T-helper 2 cell treated with Interferon-gamma antibody and Interleukin-4, amounts not matched to agents 5 μg/mL and 100 μg/mL, for 36 hours (primary cell): ENCODE measurements around the gene RPH3AL.
"Not testable (repeated sequence)": the region's sequence is repeated elsewhere in the genome, so short reads cannot be mapped to it uniquely, and the experiment has no call there.

ENCODE experiments used
- DNase-seq: peaks from one replicate; pipeline ENCODE4 v3.0.0; 2021; ENCODE audit warnings: low spot score
- H3K27ac Mint-ChIP-seq: one replicate; pipeline ENCODE4 v1.8.0; 2021; ENCODE audit warnings: mild to moderate bottlenecking, mixed read lengths
- H3K27me3 Mint-ChIP-seq: one replicate; pipeline ENCODE4 v1.8.0; 2021; ENCODE audit warnings: low read depth, mixed read lengths
- H3K36me3 Mint-ChIP-seq: one replicate; pipeline ENCODE4 v1.8.0; 2021; ENCODE audit warnings: low read depth, mixed read lengths
- H3K4me1 Mint-ChIP-seq: one replicate; pipeline ENCODE4 v1.8.0; 2021; ENCODE audit warnings: low read depth, mixed read lengths
- H3K4me3 Mint-ChIP-seq: one replicate; pipeline ENCODE4 v1.8.0; 2022; ENCODE audit warnings: mild to moderate bottlenecking, moderate library complexity, mixed read lengths
- H3K9me3 Mint-ChIP-seq: one replicate; pipeline ENCODE4 v1.8.0; 2021; ENCODE audit warnings: mixed read lengths

Gene RPH3AL

GRCh38 chr17:179781-180380, 172.7 kb downstream of the RPH3AL start:
- no peaks in the 10 kb centered on the region for H3K9me3 Mint-ChIP-seq
- H3K27me3 Mint-ChIP-seq: peaks cover 44% of the 10 kb centered on the region
- peaks cover 3% of the 10 kb centered on the region for H3K4me1 Mint-ChIP-seq
- no peak for DNase-seq
- no peak overlapping the region for H3K4me3 Mint-ChIP-seq
- no peak overlapping the region for H3K27ac Mint-ChIP-seq
- peaks cover 3% of the 10 kb centered on the region for H3K36me3 Mint-ChIP-seq

- Mint-ChIP-seq H3K4me1 (peaks cover 2% of the 10 kb centered on the region), H3K9me3 (no peaks in the 10 kb centered on the region), H3K27me3 (peaks cover 37% of the 10 kb centered on the region), H3K36me3 (peaks cover 3% of the 10 kb centered on the region), H3K4me3 (no peak overlapping the region), H3K27ac (no peak overlapping the region)
- no peak for DNase-seq
Observed at GRCh38 chr17:179066-179432, 173.6 kb downstream of the RPH3AL start.

GRCh38 chr17:178292-179065, 174.1 kb downstream of the RPH3AL start:
- Mint-ChIP-seq H3K9me3 (no peaks in the 10 kb centered on the region), H3K36me3 (peaks cover 3% of the 10 kb centered on the region), H3K27me3 (peaks cover 31% of the 10 kb centered on the region), H3K27ac (no peak overlapping the region), H3K4me3 (no peak overlapping the region), H3K4me1 (peaks cover 2% of the 10 kb centered on the region)
- DNase-seq: no peak

GRCh38 chr17:177762-178161, 174.8 kb downstream of the RPH3AL start:
- Mint-ChIP-seq H3K36me3 (peaks cover 3% of the 10 kb centered on the region), H3K27me3 (peaks cover 24% of the 10 kb centered on the region), H3K27ac (no peak overlapping the region), H3K9me3 (no peaks in the 10 kb centered on the region), H3K4me3 (no peak overlapping the region), H3K4me1 (peaks cover 2% of the 10 kb centered on the region)
- no peak for DNase-seq

GRCh38 chr17:177155-177554, 175.5 kb downstream of the RPH3AL start:
- no peak for DNase-seq
- H3K27me3 Mint-ChIP-seq: peaks cover 18% of the 10 kb centered on the region
- no peaks in the 10 kb centered on the region for H3K9me3 Mint-ChIP-seq
- H3K36me3 Mint-ChIP-seq: peaks cover under 1% of the 10 kb centered on the region
- H3K27ac Mint-ChIP-seq: no peak overlapping the region
- H3K4me1 Mint-ChIP-seq: peaks cover 2% of the 10 kb centered on the region
- no peak overlapping the region for H3K4me3 Mint-ChIP-seq

- Mint-ChIP-seq H3K9me3 (no peaks in the 10 kb centered on the region), H3K4me1 (peaks cover 7% of the 10 kb centered on the region), H3K27ac (no peak overlapping the region), H3K36me3 (no peaks in the 10 kb centered on the region), H3K4me3 (no peak overlapping the region), H3K27me3 (peaks cover 5% of the 10 kb centered on the region)
- DNase-seq: no peak
Observed at GRCh38 chr17:173166-173911, 179.3 kb downstream of the RPH3AL start.

GRCh38 chr17:172401-172800, 180.2 kb downstream of the RPH3AL start:
- H3K9me3 Mint-ChIP-seq: no peaks in the 10 kb centered on the region
- DNase-seq: no peak

GRCh38 chr17:171871-172270, 180.7 kb downstream of the RPH3AL start:
- Mint-ChIP-seq H3K27ac (no peak overlapping the region), H3K9me3 (no peaks in the 10 kb centered on the region), H3K4me3 (no peak overlapping the region), H3K4me1 (peaks cover 7% of the 10 kb centered on the region), H3K36me3 (no peaks in the 10 kb centered on the region), H3K27me3 (no peaks in the 10 kb centered on the region)
- no peak for DNase-seq

More at GRCh38 chr17:172401-172800, 180.2 kb downstream of the RPH3AL start:
- Mint-ChIP-seq H3K27me3 (no peaks in the 10 kb centered on the region), H3K4me3 (no peak overlapping the region), H3K27ac (no peak overlapping the region), H3K4me1 (peaks cover 7% of the 10 kb centered on the region), H3K36me3 (no peaks in the 10 kb centered on the region)

- no peak overlapping the region for H3K4me3 Mint-ChIP-seq
- no peaks in the 10 kb centered on the region for H3K9me3 Mint-ChIP-seq
- H3K36me3 Mint-ChIP-seq: no peaks in the 10 kb centered on the region
- no peaks in the 10 kb centered on the region for H3K27me3 Mint-ChIP-seq
- no peak for DNase-seq
- H3K4me1 Mint-ChIP-seq: peaks cover 7% of the 10 kb centered on the region
- no peak overlapping the region for H3K27ac Mint-ChIP-seq
Observed at GRCh38 chr17:170130-170670, 182.4 kb downstream of the RPH3AL start.

GRCh38 chr17:168614-169013, 184.0 kb downstream of the RPH3AL start:
- not testable (repeated sequence) for H3K36me3 Mint-ChIP-seq, H3K4me3 Mint-ChIP-seq, H3K9me3 Mint-ChIP-seq, H3K4me1 Mint-ChIP-seq, H3K27me3 Mint-ChIP-seq
- H3K27ac Mint-ChIP-seq: peak overlapping the region; percentile 21
- peak; percentile 23 for DNase-seq

GRCh38 chr17:165939-166338, 186.7 kb downstream of the RPH3AL start:
- H3K9me3 Mint-ChIP-seq: no peaks in the 10 kb centered on the region
- no peak overlapping the region for H3K4me3 Mint-ChIP-seq
- no peak overlapping the region for H3K27ac Mint-ChIP-seq
- H3K4me1 Mint-ChIP-seq: peaks cover 7% of the 10 kb centered on the region
- no peaks in the 10 kb centered on the region for H3K27me3 Mint-ChIP-seq
- no peaks in the 10 kb centered on the region for H3K36me3 Mint-ChIP-seq
- DNase-seq: no peak

- H3K27ac Mint-ChIP-seq: no peak overlapping the region
- no peaks in the 10 kb centered on the region for H3K27me3 Mint-ChIP-seq
- no peaks in the 10 kb centered on the region for H3K36me3 Mint-ChIP-seq
- no peak overlapping the region for H3K4me3 Mint-ChIP-seq
- DNase-seq: no peak
- H3K9me3 Mint-ChIP-seq: no peaks in the 10 kb centered on the region
- peaks cover 7% of the 10 kb centered on the region for H3K4me1 Mint-ChIP-seq
Observed at GRCh38 chr17:164303-165235, 188.0 kb downstream of the RPH3AL start.

- Mint-ChIP-seq H3K4me1 (no peaks in the 10 kb centered on the region), H3K4me3 (no peak overlapping the region), H3K36me3 (no peaks in the 10 kb centered on the region), H3K27ac (no peak overlapping the region), H3K27me3 (no peaks in the 10 kb centered on the region), H3K9me3 (no peaks in the 10 kb centered on the region)
- no peak for DNase-seq
Observed at GRCh38 chr17:163514-164098, 189.0 kb downstream of the RPH3AL start.
